NT2/D1 (cell line): ENCODE measurements around the gene HAS3.

Experiments
- YY1 ChIP-seq: IDR thresholded peaks from 2 replicates; pipeline ENCODE4 v1.6.1; 2011; ENCODE audit not compliant: insufficient read length, insufficient read depth
- ZNF274 ChIP-seq: IDR thresholded peaks from 2 replicates; pipeline ENCODE4 v1.6.1; 2011; ENCODE audit warnings: mild to moderate bottlenecking, low read depth, low read length

DNA sequence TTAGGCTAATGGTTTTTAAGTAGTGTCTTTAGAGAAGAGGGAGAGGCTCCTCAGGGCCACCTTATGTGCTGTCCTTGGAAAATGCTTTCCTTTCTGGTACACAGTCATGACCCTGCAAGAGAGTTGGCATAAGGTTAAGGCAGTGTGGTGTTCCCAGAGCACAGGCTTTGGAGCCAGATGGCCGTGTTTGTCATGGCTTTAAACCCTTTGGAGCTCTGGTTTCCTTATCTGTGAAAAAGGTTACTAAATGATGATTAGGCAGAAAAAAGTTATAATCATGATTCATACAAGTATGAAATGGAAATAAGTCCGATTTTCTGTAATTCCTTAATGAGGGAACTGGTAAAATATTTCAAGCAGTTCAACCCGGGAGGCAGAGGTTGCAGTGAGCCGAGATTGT is 40.2 kb downstream of the HAS3 start:
- TF ChIP-seq ZNF274 (no peak), YY1 (no peak)
